Astrocyte (in vitro differentiated cells and primary cell): ENCODE measurements around the gene SMCO2. TPM values are rescaled to one million over a fixed set of nuclear protein-coding genes. Genes with fewer than 3 reads are reported as not detected.

Experiments
- DNase-seq: peaks from one replicate; pipeline ENCODE4 v3.0.0-alpha.2; 2010; ENCODE audit warnings: low read depth
- FAIRE-seq: peaks from 2 replicates; lab custom pipeline; 2011; peaks lifted over from hg19 to GRCh38; lab: Jason Lieb, UNC
- H2AFZ ChIP-seq: 2 replicates; pipeline ENCODE4 v1.6.0; 2012; ENCODE audit warnings: low read depth, low read length, inconsistent platforms
- H3K27ac ChIP-seq: 2 replicates; pipeline ENCODE4 v1.5.1; 2011; ENCODE audit warnings: low read depth, low read length, inconsistent platforms
- H3K27me3 ChIP-seq: 2 replicates; pipeline ENCODE4 v1.6.0; 2011; ENCODE audit warnings: low read length, inconsistent platforms; ENCODE audit not compliant: insufficient read depth
- H3K36me3 ChIP-seq: 2 replicates; pipeline ENCODE4 v1.5.1; 2011; ENCODE audit warnings: low read length, inconsistent platforms; ENCODE audit not compliant: insufficient read depth
- H3K4me1 ChIP-seq: 2 replicates; pipeline ENCODE4 v1.5.1; 2011; ENCODE audit warnings: low read length, inconsistent platforms; ENCODE audit not compliant: insufficient read depth
- H3K4me2 ChIP-seq: 2 replicates; pipeline ENCODE4 v1.6.0; 2012; ENCODE audit warnings: low read length, inconsistent platforms
- H3K4me3 ChIP-seq: 2 replicates; pipeline ENCODE4 v1.5.1; 2011; ENCODE audit warnings: low read depth, mild to moderate bottlenecking, low read length, inconsistent platforms; ENCODE audit not compliant: insufficient read depth
- H3K79me2 ChIP-seq: 2 replicates; pipeline ENCODE4 v1.6.0; 2012; ENCODE audit warnings: mild to moderate bottlenecking, low read length, inconsistent platforms; ENCODE audit not compliant: insufficient read depth
- H3K9ac ChIP-seq: 2 replicates; pipeline ENCODE4 v1.6.0; 2012; ENCODE audit warnings: mild to moderate bottlenecking, low read length, inconsistent platforms
- H3K9me3 ChIP-seq: 2 replicates; pipeline ENCODE4 v1.5.1; 2012; ENCODE audit warnings: low read depth, mild to moderate bottlenecking, low read length, inconsistent platforms; ENCODE audit not compliant: insufficient read depth
- H4K20me1 ChIP-seq: 2 replicates; pipeline ENCODE4 v1.6.0; 2012; ENCODE audit warnings: low read length, inconsistent platforms; ENCODE audit not compliant: insufficient read depth
- H3K27ac Mint-ChIP-seq: one replicate; pipeline ENCODE4 v1.8.0; 2021; ENCODE audit warnings: mild to moderate bottlenecking, mixed read lengths; ENCODE audit not compliant: unreplicated experiment
- H3K27me3 Mint-ChIP-seq: one replicate; pipeline ENCODE4 v1.8.0; 2021; ENCODE audit warnings: low read depth, mixed read lengths; ENCODE audit not compliant: unreplicated experiment
- H3K36me3 Mint-ChIP-seq: one replicate; pipeline ENCODE4 v1.8.0; 2021; ENCODE audit warnings: low read depth, mixed read lengths; ENCODE audit not compliant: unreplicated experiment
- H3K4me1 Mint-ChIP-seq: one replicate; pipeline ENCODE4 v1.8.0; 2021; ENCODE audit warnings: low read depth, mixed read lengths; ENCODE audit not compliant: unreplicated experiment
- H3K4me3 Mint-ChIP-seq: one replicate; pipeline ENCODE4 v1.8.0; 2021; ENCODE audit warnings: mild to moderate bottlenecking, moderate library complexity, mixed read lengths; ENCODE audit not compliant: unreplicated experiment
- H3K9me3 Mint-ChIP-seq: one replicate; pipeline ENCODE4 v1.8.0; 2021; ENCODE audit warnings: mild to moderate bottlenecking, mixed read lengths; ENCODE audit not compliant: unreplicated experiment
- CTCF ChIP-seq: IDR thresholded peaks from 2 replicates; pipeline ENCODE4 v1.5.1; 2011; ENCODE audit warnings: low read depth, mild to moderate bottlenecking, inconsistent platforms, low read length, moderate library complexity; ENCODE audit not compliant: insufficient read depth
- EZH2 ChIP-seq: IDR thresholded peaks from 2 replicates; pipeline ENCODE4 v1.6.1; 2012; ENCODE audit warnings: mild to moderate bottlenecking, low read length, inconsistent platforms; ENCODE audit not compliant: insufficient read depth
- total RNA-seq: library from RNA; stranded (reverse); gene quantifications from 2 replicates; pipeline ENCODE4 v1.2.1, GENCODE V29; 2021

The SMCO2 gene
- total RNA-seq, 1 donor from 2014 or later = 0.32 TPM

- Mint-ChIP-seq H3K36me3 (no peaks in the 10 kb centered on the region), H3K27ac (no peak overlapping the region), H3K4me3 (no peak overlapping the region), H3K9me3 (peaks cover 3% of the 10 kb centered on the region), H3K27me3 (no peaks in the 10 kb centered on the region), H3K4me1 (peaks cover 15% of the 10 kb centered on the region)
- FAIRE-seq (no peak), DNase-seq (no peak)
- no peak overlapping the region for H3K9ac ChIP-seq
- no peak overlapping the region for H3K4me3 ChIP-seq
- no peak overlapping the region for H3K4me2 ChIP-seq
- no peaks in the 10 kb centered on the region for H3K27me3 ChIP-seq
- no peak overlapping the region for H3K27ac ChIP-seq
- H3K79me2 ChIP-seq = no peaks in the 10 kb centered on the region
- TF ChIP-seq EZH2 (no peak), CTCF (no peak)
- H3K4me1 ChIP-seq = peaks cover 9% of the 10 kb centered on the region
- no peaks in the 10 kb centered on the region for H3K9me3 ChIP-seq
- no peak overlapping the region for H2AFZ ChIP-seq
- H3K36me3 ChIP-seq = no peaks in the 10 kb centered on the region
- H4K20me1 ChIP-seq = no peaks in the 10 kb centered on the region
These were observed 10.5 kb upstream of the SMCO2 start for GRCh38 chr12:27436029-27436428.

DNA sequence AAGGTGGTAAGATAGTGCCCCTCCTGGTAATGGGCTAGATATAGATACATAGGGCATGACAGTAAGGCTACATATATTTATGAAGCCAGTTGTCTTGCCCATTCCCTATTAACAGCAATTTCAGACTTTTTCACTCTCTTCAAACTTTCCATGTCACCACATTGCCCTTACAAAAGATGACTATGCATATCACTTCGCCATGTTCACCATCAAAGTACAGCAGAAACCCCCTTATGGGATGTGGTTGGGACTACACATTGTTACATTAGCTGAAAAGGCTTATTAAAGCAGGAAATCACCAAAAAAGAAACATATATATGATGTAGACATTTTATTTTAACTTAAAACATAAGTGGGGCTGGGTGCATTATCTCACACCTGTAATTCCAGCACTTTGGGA lies 9.8 kb upstream of the SMCO2 start:
- Mint-ChIP-seq H3K4me1 (peaks cover 15% of the 10 kb centered on the region), H3K36me3 (no peaks in the 10 kb centered on the region), H3K27me3 (no peaks in the 10 kb centered on the region), H3K9me3 (peaks cover 1% of the 10 kb centered on the region), H3K4me3 (no peak overlapping the region), H3K27ac (no peak overlapping the region)
- TF ChIP-seq EZH2 = no peak
- TF ChIP-seq CTCF = no peak
- Histone ChIP-seq H3K27me3 (no peaks in the 10 kb centered on the region), H3K4me1 (peaks cover 9% of the 10 kb centered on the region), H3K36me3 (no peaks in the 10 kb centered on the region), H3K4me3 (no peak overlapping the region), H3K9ac (no peak overlapping the region), H2AFZ (no peak overlapping the region), H3K27ac (no peak overlapping the region), H3K9me3 (no peaks in the 10 kb centered on the region), H3K4me2 (no peak overlapping the region), H4K20me1 (no peaks in the 10 kb centered on the region), H3K79me2 (no peaks in the 10 kb centered on the region)
- FAIRE-seq = no peak
- DNase-seq = no peak

- H3K9ac ChIP-seq = no peak overlapping the region
- H3K4me3 ChIP-seq = no peak overlapping the region
- no peak overlapping the region for H2AFZ ChIP-seq
- H3K4me2 ChIP-seq = no peak overlapping the region
- no peaks in the 10 kb centered on the region for H4K20me1 ChIP-seq
- no peaks in the 10 kb centered on the region for H3K27me3 ChIP-seq
- no peaks in the 10 kb centered on the region for H3K36me3 ChIP-seq
- H3K4me3 Mint-ChIP-seq = peak overlapping the region; percentile 43
- no peak for DNase-seq
- no peaks in the 10 kb centered on the region for H3K79me2 ChIP-seq
- H3K36me3 Mint-ChIP-seq = no peaks in the 10 kb centered on the region
- H3K9me3 Mint-ChIP-seq = no peaks in the 10 kb centered on the region
- peaks cover 4% of the 10 kb centered on the region for H3K4me1 ChIP-seq
- H3K27ac Mint-ChIP-seq = no peak overlapping the region
- H3K27me3 Mint-ChIP-seq = no peaks in the 10 kb centered on the region
- no peak for TF ChIP-seq CTCF
- TF ChIP-seq EZH2 = no peak
- no peak overlapping the region for H3K27ac ChIP-seq
- no peaks in the 10 kb centered on the region for H3K9me3 ChIP-seq
- peaks cover 15% of the 10 kb centered on the region for H3K4me1 Mint-ChIP-seq
- FAIRE-seq = no peak
These were observed 8.7 kb upstream of the SMCO2 start for GRCh38 chr12:27437839-27438238.
